GM12878 (cell line): ENCODE measurements around the gene FBXL5. TPM values are rescaled to one million over a fixed set of nuclear protein-coding genes. Genes with fewer than 3 reads are reported as not detected.

Experiments
- BHLHE40 ChIP-seq, 2 experiments: fragments of 450-650 bp in 1 of 2; IDR thresholded peaks; 2 replicates each; pipeline ENCODE4 v1.6.1; 2011 to 2017; ENCODE audit warnings: low read depth in 2 of 2, borderline replicate concordance in 1 of 2, improper control_type of control experiment in 1 of 2, low read length in 1 of 2, mild to moderate bottlenecking in 1 of 2
- HDGF ChIP-seq: fragments of 450-650 bp; IDR thresholded peaks from 2 replicates; pipeline ENCODE4 v1.6.1; 2016; ENCODE audit warnings: antibody characterized with exemption
- IKZF2 ChIP-seq, 2 experiments: fragments of 450-650 bp; IDR thresholded peaks; 2 replicates each; pipeline ENCODE4 v1.6.1; 2017; ENCODE audit warnings: mild to moderate bottlenecking in 2 of 2, moderate library complexity in 2 of 2
- MEF2B ChIP-seq: fragments of 450-650 bp; IDR thresholded peaks from 2 replicates; pipeline ENCODE4 v1.6.1; 2018; ENCODE audit warnings: mild to moderate bottlenecking, moderate library complexity; ENCODE audit not compliant: partially characterized antibody, poor library complexity, severe bottlenecking
- MYC ChIP-seq: IDR thresholded peaks from 2 replicates; pipeline ENCODE4 v1.6.1; 2011; ENCODE audit warnings: mild to moderate bottlenecking, low read length, moderate library complexity, inconsistent platforms; ENCODE audit not compliant: insufficient read depth, insufficient replicate concordance, insufficient read length, severe bottlenecking
- NBN ChIP-seq: fragments of 450-650 bp; IDR thresholded peaks from 2 replicates; pipeline ENCODE4 v1.6.1; 2016
- POLR2A ChIP-seq: IDR thresholded peaks from 2 replicates; pipeline ENCODE4 v1.6.1; 2011; ENCODE audit warnings: low read depth, mild to moderate bottlenecking, low read length
- POLR2AphosphoS5 ChIP-seq: IDR thresholded peaks from 2 replicates; pipeline ENCODE4 v1.6.1; 2011; ENCODE audit warnings: mild to moderate bottlenecking, low read length, inconsistent platforms
- POU2F2 ChIP-seq: IDR thresholded peaks from 3 replicates; pipeline ENCODE4 v1.6.1; 2011; ENCODE audit warnings: low read depth, mild to moderate bottlenecking, low read length, borderline replicate concordance
- RB1 ChIP-seq: fragments of 450-650 bp; formaldehyde crosslinking; IDR thresholded peaks from 2 replicates; pipeline ENCODE4 v1.6.1; 2017; ENCODE audit warnings: mild to moderate bottlenecking, borderline replicate concordance
- TCF3 ChIP-seq: IDR thresholded peaks from 2 replicates; pipeline ENCODE4 v1.6.1; 2012; ENCODE audit warnings: low read depth, mild to moderate bottlenecking, low read length, borderline replicate concordance; ENCODE audit not compliant: insufficient read depth
- TCF7 ChIP-seq: IDR thresholded peaks from 2 replicates; pipeline ENCODE4 v1.6.1; 2014; ENCODE audit warnings: antibody characterized with exemption, borderline replicate concordance
- WRNIP1 ChIP-seq: IDR thresholded peaks from 2 replicates; pipeline ENCODE4 v1.6.1; 2011; ENCODE audit warnings: low read depth, low read length, improper control_type of control experiment, borderline replicate concordance
- YY1 ChIP-seq: IDR thresholded peaks from 2 replicates; pipeline ENCODE4 v1.6.1; 2011; ENCODE audit warnings: low read depth, mild to moderate bottlenecking, low read length
- ZNF274 ChIP-seq: IDR thresholded peaks from one replicate; pipeline ENCODE4 v1.8.0; 2011; ENCODE audit not compliant: insufficient read length, insufficient read depth
- polyA plus RNA-seq, 11 experiments: library from polyadenylated mRNA; depleted of rRNA in 4 of 11; unstranded in 6 of 11; stranded (reverse) in 5 of 11; fragments of >200 nt; fragmentation: Nextera tagmentation in 4 of 11; fragmentation: Illumina TruSeq in 1 of 11; extraction: Ambion mirVana in 4 of 11; extraction: Trizol in 1 of 11; gene quantifications; 1 replicate in 1 of 11; 2 replicates in 10 of 11; pipeline versions ENCODE4 v1.2.1 to v1.2.3, GENCODE V29; 2011 to 2016; ENCODE audit warnings: inconsistent platforms in 2 of 11, missing spikeins in 2 of 11, low read depth in 1 of 11
- total RNA-seq, 4 experiments: library from RNA; depleted of rRNA in 3 of 4; stranded (reverse); fragments of >200 nt in 3 of 4; fragmentation: Illumina TruSeq in 1 of 4; extraction: Trizol in 1 of 4; gene quantifications; 2 replicates each; pipeline versions ENCODE4 v1.2.1 to v1.2.3, GENCODE V29; 2013 to 2021
- TF ChIP-seq, protein P1 (sequence below): fragments of 450-650 bp; IDR thresholded peaks from 2 replicates; pipeline ENCODE4 v1.6.1; 2017; ENCODE audit warnings: mild to moderate bottlenecking, moderate library complexity
- TF ChIP-seq, protein P2 (sequence below): fragments of 450-650 bp; IDR thresholded peaks from 2 replicates; pipeline ENCODE4 v1.6.1; 2016; ENCODE audit warnings: mild to moderate bottlenecking
- TF ChIP-seq, protein P3 (sequence below): fragments of 450-650 bp; IDR thresholded peaks from 2 replicates; pipeline ENCODE4 v1.6.1; 2017; ENCODE audit warnings: mild to moderate bottlenecking, moderate library complexity
- TF ChIP-seq, protein P4 (sequence below): IDR thresholded peaks from 2 replicates; pipeline ENCODE4 v1.6.1; 2012; ENCODE audit warnings: low read depth, low read length, improper control_type of control experiment

The FBXL5 gene
- total and polyA plus RNA-seq, 10 of the 15 experiments (the other 5 are each of a cell fraction or from before 2014, with no cell fraction given): 10.1 to 46.2 (median 32.7) TPM

DNA sequence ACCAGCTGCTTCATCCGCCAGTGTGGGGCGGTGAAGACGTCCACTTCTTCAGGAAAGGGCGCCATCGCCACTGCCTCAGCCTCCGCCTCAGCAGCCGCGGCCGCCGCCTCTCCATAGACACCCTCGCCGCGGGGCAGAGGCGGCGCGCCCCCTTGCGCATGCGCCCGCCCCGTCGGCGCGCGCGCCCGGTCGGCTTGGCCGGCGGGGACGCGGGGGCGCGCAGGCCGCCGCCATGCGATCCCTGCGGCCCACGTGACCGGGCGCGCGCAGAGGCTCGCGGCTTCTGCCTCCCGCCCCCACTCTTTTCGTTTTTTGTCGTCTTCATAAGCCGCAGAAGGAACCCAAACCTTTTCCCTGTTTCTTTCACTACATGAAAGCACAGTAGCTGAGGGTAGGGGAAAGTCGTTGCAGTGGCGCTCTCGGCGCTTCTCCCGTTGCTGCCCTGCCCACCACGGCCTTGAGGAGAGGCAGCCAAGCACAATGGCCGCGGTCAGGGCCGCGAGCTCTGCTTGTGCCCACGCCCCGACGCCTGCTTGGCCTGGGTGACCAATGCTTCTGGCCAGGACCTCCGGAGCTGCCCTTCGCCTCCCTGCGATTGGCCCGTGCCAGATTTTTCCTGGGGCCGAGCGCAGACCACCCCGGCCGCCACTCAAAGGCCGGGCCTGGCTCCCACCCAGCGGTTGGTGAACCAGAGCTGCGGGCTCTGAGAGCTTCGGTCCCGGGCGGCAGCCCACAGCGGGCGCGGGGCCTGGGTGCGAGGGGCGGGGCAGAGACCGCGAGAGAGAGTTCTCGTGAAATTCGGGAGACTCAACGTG, at the start of gene FBXL5 (continued):
- TF ChIP-seq, protein P1, sequence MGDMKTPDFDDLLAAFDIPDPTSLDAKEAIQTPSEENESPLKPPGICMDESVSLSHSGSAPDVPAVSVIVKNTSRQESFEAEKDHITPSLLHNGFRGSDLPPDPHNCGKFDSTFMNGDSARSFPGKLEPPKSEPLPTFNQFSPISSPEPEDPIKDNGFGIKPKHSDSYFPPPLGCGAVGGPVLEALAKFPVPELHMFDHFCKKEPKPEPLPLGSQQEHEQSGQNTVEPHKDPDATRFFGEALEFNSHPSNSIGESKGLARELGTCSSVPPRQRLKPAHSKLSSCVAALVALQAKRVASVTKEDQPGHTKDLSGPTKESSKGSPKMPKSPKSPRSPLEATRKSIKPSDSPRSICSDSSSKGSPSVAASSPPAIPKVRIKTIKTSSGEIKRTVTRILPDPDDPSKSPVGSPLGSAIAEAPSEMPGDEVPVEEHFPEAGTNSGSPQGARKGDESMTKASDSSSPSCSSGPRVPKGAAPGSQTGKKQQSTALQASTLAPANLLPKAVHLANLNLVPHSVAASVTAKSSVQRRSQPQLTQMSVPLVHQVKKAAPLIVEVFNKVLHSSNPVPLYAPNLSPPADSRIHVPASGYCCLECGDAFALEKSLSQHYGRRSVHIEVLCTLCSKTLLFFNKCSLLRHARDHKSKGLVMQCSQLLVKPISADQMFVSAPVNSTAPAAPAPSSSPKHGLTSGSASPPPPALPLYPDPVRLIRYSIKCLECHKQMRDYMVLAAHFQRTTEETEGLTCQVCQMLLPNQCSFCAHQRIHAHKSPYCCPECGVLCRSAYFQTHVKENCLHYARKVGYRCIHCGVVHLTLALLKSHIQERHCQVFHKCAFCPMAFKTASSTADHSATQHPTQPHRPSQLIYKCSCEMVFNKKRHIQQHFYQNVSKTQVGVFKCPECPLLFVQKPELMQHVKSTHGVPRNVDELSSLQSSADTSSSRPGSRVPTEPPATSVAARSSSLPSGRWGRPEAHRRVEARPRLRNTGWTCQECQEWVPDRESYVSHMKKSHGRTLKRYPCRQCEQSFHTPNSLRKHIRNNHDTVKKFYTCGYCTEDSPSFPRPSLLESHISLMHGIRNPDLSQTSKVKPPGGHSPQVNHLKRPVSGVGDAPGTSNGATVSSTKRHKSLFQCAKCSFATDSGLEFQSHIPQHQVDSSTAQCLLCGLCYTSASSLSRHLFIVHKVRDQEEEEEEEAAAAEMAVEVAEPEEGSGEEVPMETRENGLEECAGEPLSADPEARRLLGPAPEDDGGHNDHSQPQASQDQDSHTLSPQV: no peak
- TF ChIP-seq MYC: peak; percentile 19
- TF ChIP-seq WRNIP1: no peak
- TF ChIP-seq, protein P2, sequence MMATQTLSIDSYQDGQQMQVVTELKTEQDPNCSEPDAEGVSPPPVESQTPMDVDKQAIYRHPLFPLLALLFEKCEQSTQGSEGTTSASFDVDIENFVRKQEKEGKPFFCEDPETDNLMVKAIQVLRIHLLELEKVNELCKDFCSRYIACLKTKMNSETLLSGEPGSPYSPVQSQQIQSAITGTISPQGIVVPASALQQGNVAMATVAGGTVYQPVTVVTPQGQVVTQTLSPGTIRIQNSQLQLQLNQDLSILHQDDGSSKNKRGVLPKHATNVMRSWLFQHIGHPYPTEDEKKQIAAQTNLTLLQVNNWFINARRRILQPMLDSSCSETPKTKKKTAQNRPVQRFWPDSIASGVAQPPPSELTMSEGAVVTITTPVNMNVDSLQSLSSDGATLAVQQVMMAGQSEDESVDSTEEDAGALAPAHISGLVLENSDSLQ: peak; percentile 57; the same call in 1 of the 2 replicates
- TF ChIP-seq, protein P3, sequence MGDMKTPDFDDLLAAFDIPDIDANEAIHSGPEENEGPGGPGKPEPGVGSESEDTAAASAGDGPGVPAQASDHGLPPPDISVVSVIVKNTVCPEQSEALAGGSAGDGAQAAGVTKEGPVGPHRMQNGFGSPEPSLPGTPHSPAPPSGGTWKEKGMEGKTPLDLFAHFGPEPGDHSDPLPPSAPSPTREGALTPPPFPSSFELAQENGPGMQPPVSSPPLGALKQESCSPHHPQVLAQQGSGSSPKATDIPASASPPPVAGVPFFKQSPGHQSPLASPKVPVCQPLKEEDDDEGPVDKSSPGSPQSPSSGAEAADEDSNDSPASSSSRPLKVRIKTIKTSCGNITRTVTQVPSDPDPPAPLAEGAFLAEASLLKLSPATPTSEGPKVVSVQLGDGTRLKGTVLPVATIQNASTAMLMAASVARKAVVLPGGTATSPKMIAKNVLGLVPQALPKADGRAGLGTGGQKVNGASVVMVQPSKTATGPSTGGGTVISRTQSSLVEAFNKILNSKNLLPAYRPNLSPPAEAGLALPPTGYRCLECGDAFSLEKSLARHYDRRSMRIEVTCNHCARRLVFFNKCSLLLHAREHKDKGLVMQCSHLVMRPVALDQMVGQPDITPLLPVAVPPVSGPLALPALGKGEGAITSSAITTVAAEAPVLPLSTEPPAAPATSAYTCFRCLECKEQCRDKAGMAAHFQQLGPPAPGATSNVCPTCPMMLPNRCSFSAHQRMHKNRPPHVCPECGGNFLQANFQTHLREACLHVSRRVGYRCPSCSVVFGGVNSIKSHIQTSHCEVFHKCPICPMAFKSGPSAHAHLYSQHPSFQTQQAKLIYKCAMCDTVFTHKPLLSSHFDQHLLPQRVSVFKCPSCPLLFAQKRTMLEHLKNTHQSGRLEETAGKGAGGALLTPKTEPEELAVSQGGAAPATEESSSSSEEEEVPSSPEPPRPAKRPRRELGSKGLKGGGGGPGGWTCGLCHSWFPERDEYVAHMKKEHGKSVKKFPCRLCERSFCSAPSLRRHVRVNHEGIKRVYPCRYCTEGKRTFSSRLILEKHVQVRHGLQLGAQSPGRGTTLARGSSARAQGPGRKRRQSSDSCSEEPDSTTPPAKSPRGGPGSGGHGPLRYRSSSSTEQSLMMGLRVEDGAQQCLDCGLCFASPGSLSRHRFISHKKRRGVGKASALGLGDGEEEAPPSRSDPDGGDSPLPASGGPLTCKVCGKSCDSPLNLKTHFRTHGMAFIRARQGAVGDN: peak; percentile 81
- TF ChIP-seq ZNF274: no peak
- TF ChIP-seq, protein P4, sequence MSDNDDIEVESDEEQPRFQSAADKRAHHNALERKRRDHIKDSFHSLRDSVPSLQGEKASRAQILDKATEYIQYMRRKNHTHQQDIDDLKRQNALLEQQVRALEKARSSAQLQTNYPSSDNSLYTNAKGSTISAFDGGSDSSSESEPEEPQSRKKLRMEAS: peak; percentile 80
- TF ChIP-seq POLR2A: peak; percentile 88
- peak in 1 of 2 experiments; percentile 78; a peak in 2 of 4 replicates for TF ChIP-seq BHLHE40 (IDR thresholded peaks at IDR 0.05; ENCODE audit: borderline replicate concordance in 1 of 2, low read depth in 2 of 2, low read length in 1 of 2)
- TF ChIP-seq YY1: peak; percentile 85
- TF ChIP-seq RB1: peak; percentile 84; the same call in 1 of the 2 replicates
- peak; percentile 84; the same call in 1 of the 2 replicates for TF ChIP-seq NBN
- TF ChIP-seq MEF2B: no peak
- TF ChIP-seq POU2F2: peak; percentile 27; the same call in 1 of the 3 replicates
- TF ChIP-seq IKZF2 (IDR thresholded peaks at IDR 0.05): peak; percentile 27 to 49; a peak in 1 of 4 replicates
- no peak for TF ChIP-seq TCF7
- TF ChIP-seq TCF3: no peak
- TF ChIP-seq POLR2AphosphoS5: peak; percentile 83
- TF ChIP-seq HDGF: 0 out of 2 replicates have a peak, but pooled peaks have one; percentile 42
